ENCODE measurements around the gene LRP1.

The LRP1 gene

GRCh38 chr12:57094208-57095160, 33.8 kb upstream of the LRP1 start:
- no peak for DNase-seq (ENCODE audit: low read depth)

- DNase-seq (ENCODE audit: low read depth): no peak
These were observed 32.8 kb upstream of the LRP1 start for GRCh38 chr12:57095440-57095839.

- no peak for DNase-seq (ENCODE audit: low read depth)
These were observed 32.1 kb upstream of the LRP1 start for GRCh38 chr12:57096099-57096572.

- DNase-seq (ENCODE audit: low read depth): no peak
These were observed 31.3 kb upstream of the LRP1 start for GRCh38 chr12:57096748-57097553.

GRCh38 chr12:57097554-57097835, 30.8 kb upstream of the LRP1 start:
- no peak for DNase-seq (ENCODE audit: low read depth)

- DNase-seq (ENCODE audit: low read depth): no peak
These were observed 29.7 kb upstream of the LRP1 start for GRCh38 chr12:57098546-57098945.

- no peak for DNase-seq (ENCODE audit: low read depth)
These were observed 29.1 kb upstream of the LRP1 start for GRCh38 chr12:57099047-57099714.

- no peak for DNase-seq (ENCODE audit: low read depth)
These were observed 28.5 kb upstream of the LRP1 start for GRCh38 chr12:57099766-57100165.

GRCh38 chr12:57101892-57102695, 26.2 kb upstream of the LRP1 start:
- no peak for DNase-seq (ENCODE audit: low read depth)

GRCh38 chr12:57103856-57104255, 24.4 kb upstream of the LRP1 start:
- DNase-seq (ENCODE audit: low read depth): no peak

GRCh38 chr12:57104292-57104910, 23.9 kb upstream of the LRP1 start:
- DNase-seq (ENCODE audit: low read depth): no peak

- DNase-seq (ENCODE audit: low read depth): no peak
These were observed 23.1 kb upstream of the LRP1 start for GRCh38 chr12:57105011-57105753.

GRCh38 chr12:57106021-57106708, 22.1 kb upstream of the LRP1 start:
- DNase-seq (ENCODE audit: low read depth): no peak

GRCh38 chr12:57107456-57108155, 20.7 kb upstream of the LRP1 start:
- no peak for DNase-seq (ENCODE audit: low read depth)

- DNase-seq (ENCODE audit: low read depth): no peak
These were observed 18.8 kb upstream of the LRP1 start for GRCh38 chr12:57109207-57110103.

GRCh38 chr12:57110104-57111030, 17.9 kb upstream of the LRP1 start:
- DNase-seq (ENCODE audit: low read depth): no peak

Measured in GM04503 (cell line).